ENCODE results near the gene C4orf33.

GRCh38 chr4:129095811-129096454 is at the start of gene C4orf33:
- TF ChIP-seq CTCF (IDR thresholded peaks at IDR 0.05; ENCODE audit: poor library complexity) (no peak), EZH2 (IDR thresholded peaks at IDR 0.05; ENCODE audit: borderline replicate concordance) (no peak)

Data from hepatocyte (in vitro differentiated cells).